HepG2 (cell line): Measurements from ENCODE around the gene AP1M2. TPM values are rescaled to one million over a fixed set of nuclear protein-coding genes. Genes with fewer than 3 reads are reported as not detected.

ENCODE experiments used
- ATAC-seq: fragments of 200-7000 bp; cut with Tn5 transposase; 3 replicates; pipeline ENCODE4 v1.9.1; 2020; ENCODE audit warnings: mild to moderate bottlenecking, moderate library complexity
- BruUV-seq: library from RNA; stranded (reverse); fragments of 400-500 nt; replicated peaks from 2 replicates; lab custom pipeline; 2021; lab: Mats Ljungman, UMichigan
- CTCF ChIA-PET: fragments of 300-600 bp; formaldehyde crosslinking; extraction: SDS; loops from one replicate; lab custom pipeline; 2021; ENCODE audit warnings: low total read pairs, inconsistent platforms, low intra/inter-chr PET ratio; lab: Yijun Ruan, JAX
- POLR2A ChIA-PET: fragments of 350-600 bp; sonication (Branson Sonifier 250); formaldehyde crosslinking; loops from one replicate; lab custom pipeline; 2020; ENCODE audit warnings: antibody characterized with exemption, inconsistent platforms; lab: Yijun Ruan, JAX
- DNase-seq: peaks from one replicate; pipeline ENCODE4 v3.0.0-alpha.2; 2015; ENCODE audit warnings: low spot score
- FAIRE-seq: peaks from 3 replicates; lab custom pipeline; 2011; peaks lifted over from hg19 to GRCh38; lab: Jason Lieb, UNC
- H2AFZ ChIP-seq: one replicate; pipeline ENCODE4 v1.6.1; 2011; ENCODE audit warnings: low read length, inconsistent platforms
- H3K27ac ChIP-seq: fragments of 300-600 bp; 3 replicates; pipeline ENCODE4 v1.8.0; 2011; ENCODE audit warnings: mixed run types, mild to moderate bottlenecking, mixed read lengths, low read length, inconsistent platforms; ENCODE audit not compliant: insufficient read depth; ENCODE audit errors: extremely low read length
- H3K27me3 ChIP-seq, 2 experiments: fragments of 200-600 bp in 1 of 2; 2 replicates in 1 of 2; 3 replicates in 1 of 2; pipeline versions ENCODE4 v1.6.0 to v1.8.0; 2011; ENCODE audit warnings: low read length in 2 of 2, mild to moderate bottlenecking in 2 of 2, moderate library complexity in 2 of 2, inconsistent platforms in 1 of 2; ENCODE audit not compliant: insufficient read depth in 2 of 2, control insufficient read depth in 1 of 2
- H3K36me3 ChIP-seq, 2 experiments: fragments of 200-600 bp in 1 of 2; replicated peaks in 1 of 2; 2 replicates in 1 of 2; 3 replicates in 1 of 2; pipeline versions ENCODE4 v1.5.1 to v1.8.0; 2011; ENCODE audit warnings: low read length in 2 of 2, inconsistent platforms in 1 of 2; ENCODE audit not compliant: insufficient read depth in 2 of 2, control insufficient read depth in 1 of 2
- H3K4me1 ChIP-seq: 2 replicates; pipeline ENCODE4 v1.5.1; 2012; ENCODE audit warnings: low read length, inconsistent platforms; ENCODE audit not compliant: insufficient read depth
- H3K4me2 ChIP-seq: 2 replicates; pipeline ENCODE4 v1.6.0; 2011; ENCODE audit warnings: low read depth, low read length, inconsistent platforms
- H3K4me3 ChIP-seq, 3 experiments: fragments of 200-600 bp in 1 of 3; sonication (generic), shearing (Covaris generic) in 1 of 3; replicated peaks in 1 of 3; 2 replicates each; pipeline ENCODE4 v1.5.1; 2011 to 2016; ENCODE audit warnings: low read length in 3 of 3, inconsistent platforms in 2 of 3, low read depth in 2 of 3, mild to moderate bottlenecking in 2 of 3, control low read depth in 1 of 3, mixed read lengths in 1 of 3; ENCODE audit not compliant: insufficient read depth in 1 of 3
- H3K79me2 ChIP-seq: one replicate; pipeline ENCODE4 v1.6.1; 2011; ENCODE audit warnings: low read length, inconsistent platforms; ENCODE audit not compliant: insufficient read depth
- H3K9ac ChIP-seq: 2 replicates; pipeline ENCODE4 v1.6.0; 2011; ENCODE audit warnings: mild to moderate bottlenecking, low read depth, low read length, inconsistent platforms; ENCODE audit not compliant: insufficient read depth
- H3K9me3 ChIP-seq: 2 replicates; pipeline ENCODE4 v1.5.1; 2012; ENCODE audit warnings: mild to moderate bottlenecking, low read length
- H4K20me1 ChIP-seq: 2 replicates; pipeline ENCODE4 v1.6.0; 2011; ENCODE audit warnings: inconsistent platforms, mild to moderate bottlenecking, low read length, moderate library complexity; ENCODE audit not compliant: insufficient read depth
- AGO2 ChIP-seq: fragments of 200-400 bp; formaldehyde crosslinking; optimal IDR thresholded peaks from 2 replicates; pipeline ENCODE3; 2017; ENCODE audit warnings: mild to moderate bottlenecking, low read depth, low read length, moderate library complexity
- IRX3 ChIP-seq: sonication (generic); formaldehyde crosslinking; IDR thresholded peaks from 2 replicates; pipeline ENCODE4 v1.8.1; 2023; ENCODE audit warnings: mild to moderate bottlenecking, low read depth, missing genetic modification reagents, borderline replicate concordance
- KDM5A ChIP-seq: fragments of 200-600 bp; sonication (generic); IDR thresholded peaks from 2 replicates; pipeline ENCODE4 v1.7.0; 2018; ENCODE audit warnings: antibody characterized with exemption, mild to moderate bottlenecking, low read length, borderline replicate concordance
- PCBP1 ChIP-seq: fragments of 200-400 bp; formaldehyde crosslinking; IDR thresholded peaks from 2 replicates; pipeline ENCODE4 v1.6.1; 2017; ENCODE audit warnings: mild to moderate bottlenecking, low read depth, low read length, borderline replicate concordance
- RBFOX2 ChIP-seq: fragments of 200-400 bp; formaldehyde crosslinking; IDR thresholded peaks from 2 replicates; pipeline ENCODE4 v1.6.1; 2017; ENCODE audit warnings: low read depth, mild to moderate bottlenecking, low read length
- SMAD3 ChIP-seq: sonication (generic); formaldehyde crosslinking; IDR thresholded peaks from 2 replicates; pipeline ENCODE4 v1.4.0; 2020; ENCODE audit warnings: missing genetic modification reagents
- ZNF207 ChIP-seq: fragments of 450-650 bp; IDR thresholded peaks from 2 replicates; pipeline ENCODE4 v1.6.1; 2016; ENCODE audit warnings: antibody characterized with exemption, borderline replicate concordance
- ZNF383 ChIP-seq: sonication (generic); formaldehyde crosslinking; IDR thresholded peaks from 2 replicates; pipeline ENCODE4 v1.4.0; 2020; ENCODE audit warnings: missing genetic modification reagents, mild to moderate bottlenecking, borderline replicate concordance
- WGBS: methylation state at CpG from one replicate; pipeline ENCODE4 v1.1.6; 2017; ENCODE audit warnings: low lambda C conversion rate; 5-methylcytosine and 5-hydroxymethylcytosine counted together
- in situ Hi-C: cut with HindIII; loops from 2 replicates; pipeline ENCODE4 v1.10.0; 2017; ENCODE audit warnings: low pct_unique_long_range_greater_than_20kb; ENCODE audit not compliant: extremely low pct_ligation_motif_present
- intact Hi-C: fragments of 100-400 bp; cut with micrococcal nuclease; formaldehyde crosslinking; loops from one replicate; pipeline ENCODE4 v1.10.0; 2022; ENCODE audit not compliant: unreplicated experiment
- polyA plus RNA-seq, 8 experiments: library from polyadenylated mRNA; depleted of rRNA in 3 of 8; stranded (reverse) in 7 of 8; unstranded in 1 of 8; fragments of >200 nt; fragmentation: Illumina TruSeq in 4 of 8; extraction: Trizol in 4 of 8; gene quantifications; 2 replicates each; pipeline versions ENCODE4 v1.2.1 to v1.2.3, GENCODE V29; 2011 to 2016; ENCODE audit warnings: low read depth in 4 of 8, missing spikeins in 1 of 8, mixed read lengths in 1 of 8; ENCODE audit not compliant: insufficient read depth in 1 of 8
- total RNA-seq, 5 experiments: library from RNA; depleted of rRNA; stranded (reverse); fragments of >200 nt; fragmentation: Illumina TruSeq; extraction: Trizol; gene quantifications; 2 replicates each; pipeline ENCODE4 v1.2.3, GENCODE V29; 2016; ENCODE audit warnings: low read depth in 1 of 5
- TF ChIP-seq, protein P1 (sequence below): sonication (generic); formaldehyde crosslinking; IDR thresholded peaks from 2 replicates; pipeline ENCODE4 v1.4.0; 2020; ENCODE audit warnings: missing genetic modification reagents
- TF ChIP-seq, protein P2 (sequence below): sonication (generic); formaldehyde crosslinking; IDR thresholded peaks from 2 replicates; pipeline ENCODE4 v1.4.0; 2020; ENCODE audit warnings: missing genetic modification reagents

AP1M2 gene
- total and polyA plus RNA-seq, 2 of the 13 experiments (the other 11 are each of a cell fraction or from before 2014, with no cell fraction given): 6.3 to 76.8 TPM

DNA sequence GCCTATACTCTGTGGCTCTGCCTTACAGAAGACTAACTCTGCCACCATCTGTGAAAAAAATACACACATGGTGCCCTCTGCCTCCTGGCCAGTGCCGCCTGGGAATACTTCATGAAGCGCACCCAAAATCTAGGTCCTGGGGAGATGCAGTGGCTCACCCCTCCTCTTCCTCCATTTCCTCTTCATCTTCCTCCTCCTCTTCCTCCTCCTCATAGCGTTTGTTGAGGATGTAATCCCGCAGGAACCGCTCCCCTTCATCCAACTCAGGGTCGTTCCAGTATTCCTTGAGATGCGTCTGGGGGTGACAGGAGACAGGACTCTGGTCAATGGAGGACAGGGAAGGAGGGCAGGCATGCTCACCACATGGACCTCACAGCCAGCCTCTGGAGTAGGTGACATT lies 27.0 kb downstream of the AP1M2 start:
- ATAC-seq (no peak), FAIRE-seq (no peak), DNase-seq (no peak)
- H3K9ac ChIP-seq: no peak overlapping the region
- peaks cover 7% of the 10 kb centered on the region for H3K79me2 ChIP-seq
- H3K36me3 ChIP-seq: peaks cover 15 to 39% of the 10 kb centered on the region in 2 experiments
- H3K9me3 ChIP-seq: no peaks in the 10 kb centered on the region
- ChIA-PET POLR2A (no interaction called here), CTCF (no interaction called here)
- H3K4me1 ChIP-seq: peaks cover 9% of the 10 kb centered on the region
- intact Hi-C loops: no loop called here
- H3K27ac ChIP-seq: no peak overlapping the region
- no peak for TF ChIP-seq KDM5A
- no peak for TF ChIP-seq PCBP1
- no peak overlapping the region for H3K4me2 ChIP-seq
- in situ Hi-C loops: no loop called here
- no TSS peak for BruUV-seq
- WGBS: 97% methylated on average over 7 of the region's 7 CpGs
- H3K27me3 ChIP-seq: no peaks in the 10 kb centered on the region
- no peaks in the 10 kb centered on the region for H4K20me1 ChIP-seq
- H2AFZ ChIP-seq: no peak overlapping the region
- H3K4me3 ChIP-seq: no peak overlapping the region

- Histone ChIP-seq H3K27me3 (no peaks in the 10 kb centered on the region), H2AFZ (no peak overlapping the region), H3K9me3 (no peaks in the 10 kb centered on the region), H3K36me3 (peaks cover 17 to 64% of the 10 kb centered on the region in 2 experiments), H4K20me1 (no peaks in the 10 kb centered on the region), H3K4me2 (no peak overlapping the region), H3K27ac (no peak overlapping the region), H3K4me1 (no peaks in the 10 kb centered on the region), H3K79me2 (no peaks in the 10 kb centered on the region), H3K4me3 (no peak overlapping the region), H3K9ac (no peak overlapping the region)
- ChIA-PET POLR2A (no interaction called here), CTCF (no interaction called here)
- BruUV-seq: no TSS peak
- FAIRE-seq: no peak
- in situ Hi-C loops: no loop called here
- intact Hi-C loops: no loop called here
- ATAC-seq: no peak
- TF ChIP-seq, protein P1, sequence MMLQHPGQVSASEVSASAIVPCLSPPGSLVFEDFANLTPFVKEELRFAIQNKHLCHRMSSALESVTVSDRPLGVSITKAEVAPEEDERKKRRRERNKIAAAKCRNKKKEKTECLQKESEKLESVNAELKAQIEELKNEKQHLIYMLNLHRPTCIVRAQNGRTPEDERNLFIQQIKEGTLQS (CRISPR knock-in tag): no peak
- TF ChIP-seq IRX3 (CRISPR knock-in tag) (no peak), SMAD3 (CRISPR knock-in tag) (no peak), ZNF207 (no peak), AGO2 (peak; percentile 83), ZNF383 (no peak), RBFOX2 (peak; percentile 65)
- TF ChIP-seq, protein P2, sequence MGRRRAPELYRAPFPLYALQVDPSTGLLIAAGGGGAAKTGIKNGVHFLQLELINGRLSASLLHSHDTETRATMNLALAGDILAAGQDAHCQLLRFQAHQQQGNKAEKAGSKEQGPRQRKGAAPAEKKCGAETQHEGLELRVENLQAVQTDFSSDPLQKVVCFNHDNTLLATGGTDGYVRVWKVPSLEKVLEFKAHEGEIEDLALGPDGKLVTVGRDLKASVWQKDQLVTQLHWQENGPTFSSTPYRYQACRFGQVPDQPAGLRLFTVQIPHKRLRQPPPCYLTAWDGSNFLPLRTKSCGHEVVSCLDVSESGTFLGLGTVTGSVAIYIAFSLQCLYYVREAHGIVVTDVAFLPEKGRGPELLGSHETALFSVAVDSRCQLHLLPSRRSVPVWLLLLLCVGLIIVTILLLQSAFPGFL (CRISPR knock-in tag): no peak
- DNase-seq: no peak
- 96% methylated on average over 25 of the region's 33 CpGs for WGBS
Measured at GRCh38 chr19:10557603-10558197, 29.4 kb downstream of the AP1M2 start.
